ENCODE measurements around the gene NPAS2.

The NPAS2 gene

DNA sequence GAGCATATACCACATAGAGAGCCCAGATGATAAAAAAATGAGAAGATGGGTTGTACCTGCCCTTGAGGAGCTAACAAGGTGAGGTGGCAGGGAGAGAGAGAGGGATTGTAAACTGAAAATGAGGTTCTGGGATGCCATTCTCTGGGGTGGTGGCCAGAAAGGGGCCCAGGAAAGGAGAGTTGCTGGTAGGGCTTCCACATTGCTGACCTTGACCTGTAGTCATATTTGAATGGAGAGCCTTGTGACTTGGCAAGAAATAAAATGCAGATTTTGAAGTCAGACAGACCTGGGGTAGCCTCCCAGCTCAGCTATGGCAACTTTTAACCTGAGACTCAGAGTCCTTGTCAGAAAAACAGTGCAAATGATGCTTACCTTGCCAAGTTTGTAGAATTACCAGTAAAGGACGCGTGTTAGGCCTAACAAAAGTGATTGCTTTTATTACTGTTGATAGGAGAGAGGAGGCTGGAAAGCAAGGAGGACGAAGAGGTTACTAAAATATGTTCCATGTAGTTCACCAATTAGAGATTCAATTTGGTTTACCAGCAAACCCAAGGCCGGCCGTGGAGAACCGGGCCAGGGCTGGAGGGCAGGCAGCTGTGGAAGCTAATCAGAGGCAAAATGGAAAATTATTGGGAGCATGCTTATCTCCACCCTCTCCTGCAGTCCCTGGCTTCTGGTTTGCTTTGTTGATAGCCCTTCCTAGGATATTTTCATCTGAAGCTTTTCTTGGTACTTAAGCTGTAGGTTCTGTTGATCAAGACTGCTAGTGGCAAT is 3.9 kb downstream of the NPAS2 start:
- DNase-seq, result no peak

- DNase-seq, result no peak
These were observed 4.9 kb downstream of the NPAS2 start for GRCh38 chr2:100824842-100825241.

GRCh38 chr2:100826494-100826893 is 6.6 kb downstream of the NPAS2 start:
- DNase-seq, result no peak

- no peak for DNase-seq
These were observed 11.3 kb downstream of the NPAS2 start for GRCh38 chr2:100831158-100831750.

- no peak for DNase-seq
These were observed 11.9 kb downstream of the NPAS2 start for GRCh38 chr2:100831831-100832230.

GRCh38 chr2:100832885-100833284 is 12.9 kb downstream of the NPAS2 start:
- DNase-seq, result no peak

- no peak for DNase-seq
These were observed 13.4 kb downstream of the NPAS2 start for GRCh38 chr2:100833331-100833730.

GRCh38 chr2:100834221-100834620 is 14.3 kb downstream of the NPAS2 start:
- DNase-seq, result no peak

DNA sequence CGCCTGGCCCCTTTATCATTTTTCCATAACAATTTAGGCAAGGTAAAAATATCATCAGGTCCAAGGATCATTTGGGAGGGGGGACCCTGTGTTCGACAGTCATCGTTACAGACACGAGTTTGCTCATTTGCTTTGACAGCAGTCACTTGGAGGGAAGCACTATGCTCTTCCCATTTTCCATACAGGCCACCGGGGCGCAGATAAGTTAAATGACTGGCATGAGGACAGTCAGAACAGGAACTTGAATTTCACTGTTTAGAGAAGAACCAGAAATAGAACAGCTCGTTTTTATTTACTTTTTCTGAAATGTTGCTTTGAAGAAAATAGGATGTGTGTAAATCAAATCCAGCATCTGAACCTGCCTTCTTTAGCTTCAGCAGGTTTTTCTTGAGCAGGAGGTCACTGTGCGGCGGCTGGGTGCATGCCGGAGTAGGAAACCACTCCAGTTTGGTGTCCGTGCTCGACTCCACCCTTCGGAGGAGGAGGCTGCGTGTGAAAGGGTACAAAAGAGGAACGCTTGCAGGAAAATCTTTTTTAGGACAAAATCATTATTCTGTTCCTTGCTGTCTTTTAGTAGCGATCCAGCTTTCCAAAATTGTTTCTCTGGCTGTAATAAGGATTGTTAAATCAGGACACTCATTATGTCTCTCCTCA is 15.2 kb downstream of the NPAS2 start:
- DNase-seq, result no peak

- DNase-seq, result no peak
These were observed 20.6 kb downstream of the NPAS2 start for GRCh38 chr2:100840519-100840918.

GRCh38 chr2:100842241-100842922 is 22.4 kb downstream of the NPAS2 start:
- DNase-seq, result no peak

- no peak for DNase-seq
These were observed 24.6 kb downstream of the NPAS2 start for GRCh38 chr2:100844514-100844913.

GRCh38 chr2:100845141-100845991 is 25.4 kb downstream of the NPAS2 start:
- no peak for DNase-seq

DNA sequence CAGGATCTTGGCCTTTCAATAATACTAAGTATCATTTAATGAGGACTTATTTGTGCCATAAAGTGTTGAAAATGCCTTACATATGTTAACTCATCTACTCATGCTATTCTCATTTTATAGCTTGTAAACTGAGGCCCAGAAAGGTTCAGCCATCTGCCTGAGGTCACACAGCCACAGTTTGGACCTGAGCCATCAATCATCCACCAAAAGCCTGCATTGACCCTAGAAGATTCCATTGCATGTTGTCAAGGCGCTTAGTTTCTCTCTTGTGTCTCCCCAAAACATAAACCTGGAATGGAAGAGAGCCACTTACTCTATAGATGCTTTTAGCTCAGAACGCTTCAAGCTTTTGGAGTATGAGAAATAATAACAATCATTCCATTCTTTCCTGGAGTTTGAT is 26.8 kb downstream of the NPAS2 start:
- no peak for DNase-seq

DNA sequence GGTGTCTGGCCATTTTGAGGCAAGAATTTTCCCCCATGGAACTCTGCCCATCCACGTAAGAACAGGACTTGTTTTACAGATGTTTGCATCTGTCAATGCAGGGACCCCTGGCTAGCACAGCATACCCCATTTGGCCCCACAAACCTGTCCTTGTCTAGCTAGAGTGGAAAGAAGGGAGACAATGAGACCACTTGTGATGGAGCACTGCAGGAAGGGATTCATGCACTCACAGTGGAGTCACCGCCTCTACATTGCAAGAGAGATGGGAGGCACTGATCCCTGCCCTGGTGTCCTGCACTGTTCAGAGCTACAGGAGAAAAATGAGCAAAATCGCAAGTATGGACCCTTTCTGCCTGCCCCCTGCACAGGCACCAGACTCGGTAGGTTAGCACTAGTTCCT is 32.5 kb downstream of the NPAS2 start:
- DNase-seq, result no peak

GRCh38 chr2:100852999-100853908 is 33.3 kb downstream of the NPAS2 start:
- DNase-seq, result no peak

GRCh38 chr2:100853909-100854810 is 34.2 kb downstream of the NPAS2 start:
- DNase-seq, result no peak

GRCh38 chr2:100855084-100855483 is 35.1 kb downstream of the NPAS2 start:
- no peak for DNase-seq

DNA sequence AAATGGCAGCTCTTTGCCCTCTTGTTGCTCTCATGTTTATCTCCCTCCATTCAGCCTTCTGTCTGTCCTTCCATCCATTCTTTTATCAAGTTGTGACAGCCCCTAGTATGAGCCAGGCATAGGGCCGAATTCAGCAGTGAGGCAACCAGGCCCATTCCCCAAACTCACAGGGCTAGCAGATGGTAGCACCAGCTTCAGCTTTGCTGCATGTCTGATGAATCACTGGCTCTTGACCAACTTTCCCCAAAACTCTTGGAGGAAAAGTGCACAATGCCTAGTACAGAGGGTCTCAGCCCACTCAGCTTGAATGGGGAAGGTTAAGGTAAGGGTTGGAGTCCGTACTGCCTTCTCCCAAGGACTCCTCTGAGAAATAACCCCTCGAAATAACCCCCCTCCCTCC is 35.7 kb downstream of the NPAS2 start:
- no peak for DNase-seq

DNA sequence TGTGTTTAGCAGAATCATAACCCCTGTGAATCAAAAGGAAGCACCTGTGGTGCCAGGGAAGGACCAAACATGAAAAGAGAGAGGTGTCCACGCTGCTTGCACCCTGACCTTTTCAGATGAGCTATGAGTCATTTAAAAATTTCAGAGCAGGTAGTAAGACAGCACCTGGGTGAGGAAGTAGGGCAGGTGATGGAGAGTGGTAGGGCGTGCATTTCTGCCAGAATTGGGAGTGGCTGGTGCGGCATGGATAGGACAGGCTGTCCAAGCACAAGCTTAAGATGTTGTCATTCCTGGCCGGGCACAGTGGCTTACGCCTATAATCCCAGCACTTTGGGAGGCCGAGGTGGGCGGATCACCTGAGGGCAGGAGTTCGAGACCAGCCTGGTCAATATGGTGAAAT is 36.8 kb downstream of the NPAS2 start:
- no peak for DNase-seq

Measured in CD4-positive, alpha-beta T cell treated with Interleukin-6 for 4 hours (primary cell).